Prostate gland (tissue), 2 donors: Measurements from ENCODE around the gene SIDT1. TPM values are rescaled to one million over a fixed set of nuclear protein-coding genes. Genes with fewer than 3 reads are reported as not detected.

ENCODE experiments used
- DNase-seq: peaks from one replicate; pipeline ENCODE4 v3.0.0-alpha.2; 2019; ENCODE audit warnings: low spot score
- H3K27ac ChIP-seq, 2 donors: fragments of 200-600 bp; sonication (generic); 2 replicates each; pipeline ENCODE4 v1.5.1; 2017 to 2019
- H3K27me3 ChIP-seq: fragments of 200-600 bp; sonication (generic); replicated peaks from 2 replicates; pipeline ENCODE4 v1.5.1; 2019; ENCODE audit not compliant: insufficient read depth
- H3K36me3 ChIP-seq, 2 donors: fragments of 200-600 bp; sonication (generic); 1 replicate in 1 of 2; 2 replicates in 1 of 2; pipeline versions ENCODE4 v1.5.1 to v1.8.1; 2017 to 2019
- H3K4me1 ChIP-seq: fragments of 200-600 bp; sonication (generic); replicated peaks from 2 replicates; pipeline ENCODE4 v1.5.1; 2019
- H3K4me3 ChIP-seq, 2 donors: fragments of 200-600 bp; sonication (generic); 2 replicates each; pipeline ENCODE4 v1.5.1; 2017 to 2019
- H3K9me3 ChIP-seq: fragments of 200-600 bp; sonication (generic); 2 replicates; pipeline ENCODE4 v1.5.1; 2017
- POLR2A ChIP-seq: fragments of 450-650 bp; IDR thresholded peaks from one replicate; pipeline ENCODE4 v1.6.1; 2016; ENCODE audit warnings: antibody characterized with exemption, mild to moderate bottlenecking
- POLR2AphosphoS5 ChIP-seq: sonication (generic); formaldehyde crosslinking; IDR thresholded peaks from one replicate; pipeline ENCODE4 v1.6.1; 2017; ENCODE audit warnings: antibody characterized with exemption
- WGBS: methylation state at CpG from one replicate; pipeline ENCODE4 v1.1.5; 2018; 5-methylcytosine and 5-hydroxymethylcytosine counted together
- intact Hi-C: fragments of 100-400 bp; cut with DNase I; formaldehyde crosslinking; loops from one replicate; pipeline ENCODE4 v1.14.2; 2022
- total RNA-seq, 2 donors: library from RNA; depleted of rRNA; stranded (reverse); fragments of >200 nt; gene quantifications; one replicate each; pipeline ENCODE4 v1.1.0, GENCODE V29; 2016
- TF ChIP-seq, protein P1 (sequence below), 4 experiments: fragments of 200-600 bp in 2 of 4; fragments of 450-650 bp in 2 of 4; sonication (generic) in 2 of 4; IDR thresholded peaks; 1 replicate in 3 of 4; 2 replicates in 1 of 4; pipeline ENCODE4 v1.5.1; 2016 to 2019; ENCODE audit warnings: antibody characterized with exemption in 4 of 4, mild to moderate bottlenecking in 2 of 4, moderate library complexity in 2 of 4

The SIDT1 gene
- total RNA-seq, 2 donors from 2014 or later, result 19.9 to 31.2 TPM

DNA sequence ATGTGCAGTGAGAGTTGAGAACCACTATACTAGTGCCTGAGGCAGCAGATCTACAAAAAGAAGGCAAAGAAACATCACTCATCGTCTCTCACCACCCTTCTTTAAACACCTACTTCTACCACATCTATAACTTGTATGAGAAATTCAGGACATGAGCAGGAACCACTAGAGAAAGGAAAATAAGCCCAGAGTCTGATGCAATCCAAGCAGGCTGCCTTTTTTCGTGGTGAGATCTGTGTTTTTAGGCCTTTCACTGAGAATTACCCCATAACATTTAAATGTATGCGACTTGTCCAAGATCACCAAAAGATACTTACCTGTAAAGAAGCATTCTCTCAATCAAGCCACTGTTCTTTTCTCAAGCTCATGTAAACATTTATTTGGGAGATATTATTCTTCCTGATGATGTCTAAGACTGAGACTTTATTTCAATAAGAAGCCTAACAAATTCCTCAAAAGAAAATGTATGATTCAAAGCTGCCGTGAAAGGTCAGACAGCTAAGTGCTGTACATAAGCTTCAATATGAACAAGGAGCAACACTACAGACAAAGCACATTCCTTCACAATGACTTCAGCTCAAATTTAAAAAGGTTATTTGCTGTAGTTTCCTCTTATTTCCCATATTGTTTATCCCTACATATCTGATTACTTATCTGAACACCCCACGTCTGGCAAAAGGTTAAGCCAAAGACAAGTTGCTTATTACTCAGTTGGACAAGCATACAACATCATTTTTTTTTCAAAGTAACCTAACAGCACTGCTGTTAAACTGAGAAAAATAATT, 33.9 kb upstream of the SIDT1 start:
- 72% methylated on average over 5 of the region's 5 CpGs for WGBS
- TF ChIP-seq, protein P1, sequence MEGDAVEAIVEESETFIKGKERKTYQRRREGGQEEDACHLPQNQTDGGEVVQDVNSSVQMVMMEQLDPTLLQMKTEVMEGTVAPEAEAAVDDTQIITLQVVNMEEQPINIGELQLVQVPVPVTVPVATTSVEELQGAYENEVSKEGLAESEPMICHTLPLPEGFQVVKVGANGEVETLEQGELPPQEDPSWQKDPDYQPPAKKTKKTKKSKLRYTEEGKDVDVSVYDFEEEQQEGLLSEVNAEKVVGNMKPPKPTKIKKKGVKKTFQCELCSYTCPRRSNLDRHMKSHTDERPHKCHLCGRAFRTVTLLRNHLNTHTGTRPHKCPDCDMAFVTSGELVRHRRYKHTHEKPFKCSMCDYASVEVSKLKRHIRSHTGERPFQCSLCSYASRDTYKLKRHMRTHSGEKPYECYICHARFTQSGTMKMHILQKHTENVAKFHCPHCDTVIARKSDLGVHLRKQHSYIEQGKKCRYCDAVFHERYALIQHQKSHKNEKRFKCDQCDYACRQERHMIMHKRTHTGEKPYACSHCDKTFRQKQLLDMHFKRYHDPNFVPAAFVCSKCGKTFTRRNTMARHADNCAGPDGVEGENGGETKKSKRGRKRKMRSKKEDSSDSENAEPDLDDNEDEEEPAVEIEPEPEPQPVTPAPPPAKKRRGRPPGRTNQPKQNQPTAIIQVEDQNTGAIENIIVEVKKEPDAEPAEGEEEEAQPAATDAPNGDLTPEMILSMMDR (IDR thresholded peaks at IDR 0.05), result no peak
- TF ChIP-seq POLR2A (no peak), POLR2AphosphoS5 (no peak)
- no peaks in the 10 kb centered on the region for H3K36me3 ChIP-seq
- H3K27ac ChIP-seq, result no peak overlapping the region
- H3K9me3 ChIP-seq, result no peaks in the 10 kb centered on the region
- intact Hi-C loops, result loop anchor here (5.0 to 10.0 kb wide), 2 partner anchors 76 to 129 kb away; no protein-coding TSS in a partner anchor
- H3K27me3 ChIP-seq, result no peaks in the 10 kb centered on the region
- no peaks in the 10 kb centered on the region for H3K4me1 ChIP-seq
- no peak overlapping the region for H3K4me3 ChIP-seq
- DNase-seq, result no peak

DNA sequence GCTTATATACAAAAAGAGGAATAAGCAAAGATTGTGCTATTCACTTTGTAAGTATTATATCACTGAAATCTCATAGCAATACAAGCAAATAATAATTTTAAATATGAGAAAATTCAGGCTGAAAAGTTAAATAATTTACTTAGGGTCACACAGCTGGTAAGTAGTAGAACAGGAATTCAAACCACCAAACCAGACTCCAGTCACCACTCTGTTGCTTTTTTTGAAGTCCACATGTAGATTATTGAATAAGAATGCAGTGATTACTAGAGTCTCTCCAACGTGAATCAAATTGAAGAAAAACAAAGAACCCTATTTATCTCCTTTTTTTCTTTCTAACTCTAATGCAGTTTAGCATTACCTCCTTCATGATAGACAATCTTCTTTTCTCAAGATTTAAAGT, 33.3 kb upstream of the SIDT1 start:
- no peak for DNase-seq
- TF ChIP-seq, protein P1 (IDR thresholded peaks at IDR 0.05), result no peak
- TF ChIP-seq POLR2AphosphoS5, result no peak
- no peak for TF ChIP-seq POLR2A
- Histone ChIP-seq H3K27me3 (no peaks in the 10 kb centered on the region), H3K27ac (no peak overlapping the region), H3K9me3 (no peaks in the 10 kb centered on the region), H3K36me3 (no peaks in the 10 kb centered on the region), H3K4me1 (no peaks in the 10 kb centered on the region), H3K4me3 (no peak overlapping the region)
- 27% methylated on average over 1 of the region's 1 CpG for WGBS
- intact Hi-C loops, result loop anchor here (5.0 to 10.0 kb wide), 2 partner anchors 76 to 128 kb away; no protein-coding TSS in a partner anchor

DNA sequence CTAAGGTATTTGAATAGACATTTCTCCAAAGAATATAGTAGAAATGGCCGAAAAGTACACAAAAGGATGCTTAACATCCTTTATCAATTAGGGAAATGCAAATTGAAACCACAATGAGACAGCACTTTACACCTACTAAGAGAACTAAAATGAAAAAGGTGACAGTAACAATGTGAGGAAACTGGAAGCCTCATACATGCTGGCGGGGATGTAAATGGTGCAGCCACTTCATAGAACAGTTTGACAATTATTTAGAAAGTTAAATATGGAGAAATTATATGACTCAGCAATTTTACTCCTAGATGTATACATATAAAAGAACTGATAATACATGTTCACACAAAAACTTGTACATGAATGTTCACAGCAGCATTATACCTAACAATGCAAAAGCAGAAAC, 30.8 kb upstream of the SIDT1 start:
- H3K4me1 ChIP-seq, result no peaks in the 10 kb centered on the region
- H3K9me3 ChIP-seq, result no peaks in the 10 kb centered on the region
- no peak overlapping the region for H3K4me3 ChIP-seq
- H3K36me3 ChIP-seq, result no peaks in the 10 kb centered on the region
- intact Hi-C loops, result no loop called here
- TF ChIP-seq POLR2A (no peak), POLR2AphosphoS5 (no peak)
- TF ChIP-seq, protein P1 (IDR thresholded peaks at IDR 0.05), result no peak
- no peaks in the 10 kb centered on the region for H3K27me3 ChIP-seq
- DNase-seq, result no peak
- H3K27ac ChIP-seq, result no peak overlapping the region
- WGBS, result 91% methylated on average over 2 of the region's 2 CpGs

DNA sequence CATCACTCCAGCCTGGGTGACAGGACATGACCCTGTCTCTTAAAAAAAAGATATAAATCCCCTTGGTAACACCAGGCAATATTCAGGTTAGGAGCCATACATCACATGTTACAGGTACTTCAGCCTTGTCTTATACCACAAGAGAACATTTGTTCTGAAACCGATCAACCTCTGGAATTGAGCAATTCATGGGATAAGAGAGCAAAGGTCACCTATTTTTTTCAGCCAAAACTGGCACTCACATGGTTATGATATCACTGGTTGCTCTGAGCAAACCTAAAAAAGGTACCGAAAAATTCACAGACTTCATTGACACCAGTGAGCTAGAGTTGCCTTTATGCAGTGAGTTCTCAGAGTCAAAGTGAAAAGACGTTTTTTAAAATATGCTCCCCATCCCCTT, 26.5 kb upstream of the SIDT1 start:
- Histone ChIP-seq H3K27ac (no peak overlapping the region), H3K27me3 (no peaks in the 10 kb centered on the region), H3K4me3 (no peak overlapping the region), H3K9me3 (no peaks in the 10 kb centered on the region), H3K4me1 (no peaks in the 10 kb centered on the region), H3K36me3 (no peaks in the 10 kb centered on the region)
- WGBS, result 98% methylated on average over 3 of the region's 3 CpGs
- TF ChIP-seq POLR2AphosphoS5, result no peak
- no peak for TF ChIP-seq POLR2A
- TF ChIP-seq, protein P1 (IDR thresholded peaks at IDR 0.05), result no peak
- no peak for DNase-seq
- intact Hi-C loops, result no loop called here
